ENCODE data around the gene PRR29. TPM values are rescaled to one million over a fixed set of nuclear protein-coding genes. Genes with fewer than 3 reads are reported as not detected.

The PRR29 gene
- total and polyA plus RNA-seq, 2 donors (not counting 1 experiment from before 2014, with no cell fraction given), result 0.02 to 0.17 TPM

DNA sequence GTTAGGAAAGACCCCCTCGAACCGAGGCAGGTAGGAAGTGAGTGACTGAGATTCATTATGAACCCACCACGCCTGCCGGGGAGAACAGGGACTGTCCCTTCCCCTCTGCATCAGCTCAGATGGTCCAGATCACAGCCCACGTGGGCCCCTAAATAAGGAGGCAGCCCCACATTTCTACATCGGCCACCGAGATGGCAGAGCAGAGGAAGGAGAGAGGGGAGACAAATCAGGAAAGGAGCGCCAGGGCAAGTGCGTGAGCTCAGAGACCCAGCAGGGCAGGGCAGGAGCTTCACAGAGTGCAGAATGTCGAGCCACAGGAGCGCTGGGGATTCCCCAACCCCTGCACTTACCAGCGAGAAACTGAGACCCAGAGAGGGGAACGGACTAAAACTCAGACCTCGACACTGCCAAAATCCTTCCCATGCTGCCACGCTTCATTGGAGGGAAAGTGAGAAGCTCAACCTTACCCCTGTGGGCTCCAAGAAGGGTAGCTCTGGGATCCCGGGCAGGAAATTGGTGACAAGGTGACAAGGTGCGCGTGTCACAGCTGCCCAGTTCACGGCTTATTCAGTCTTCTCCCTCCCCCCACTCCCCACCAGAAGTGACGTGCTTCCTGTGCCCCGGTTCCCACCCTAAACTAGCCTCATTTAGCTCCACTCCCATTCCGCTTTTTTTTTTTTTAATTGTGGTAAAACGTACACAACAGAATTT lies 22.1 kb downstream of the PRR29 start, which contains the start of gene ICAM2:
Gene ICAM2 (minus strand): TSS at position 578 of the 711 bp plus-strand sequence. CDS start 13,942 bp downstream, outside the sequence.
- Histone ChIP-seq H2AFZ (ENCODE audit: low read length) (peak within 1 kb of the TSS; percentile 72), H3K4me2 (ENCODE audit: extremely low read depth, insufficient read depth, low read length) (peak within 1 kb of the TSS; percentile 45), H3K27ac (ENCODE audit: insufficient read depth, low read length) (no peak within 1 kb of the TSS), H3K9ac (ENCODE audit: insufficient read depth, low read length) (no peak within 1 kb of the TSS), H3K36me3 (ENCODE audit: control insufficient read depth, insufficient read depth, low read length) (no peaks in the 10 kb centered on the region), H3K4me3 (replicated peaks in 1 of 4; ENCODE audit: control extremely low read depth in 1 of 4, insufficient read depth in 1 of 4, low read depth in 3 of 4, low read length in 4 of 4) (peak within 1 kb of the TSS in 1 of 4 experiments; percentile 37), H3K4me1 (ENCODE audit: control insufficient read depth, extremely low read depth, insufficient read depth, low read length) (no peaks in the 10 kb centered on the region), H3K79me2 (ENCODE audit: control insufficient read depth, insufficient read depth, low read length) (no peaks in the 10 kb centered on the region), H3K9me3 (ENCODE audit: control insufficient read depth, insufficient read depth, low read depth, low read length) (no peaks in the 10 kb centered on the region), H4K20me1 (ENCODE audit: control insufficient read depth, extremely low read depth, insufficient read depth, low read length) (no peaks in the 10 kb centered on the region), H3K27me3 (ENCODE audit: control insufficient read depth, insufficient read depth, low read length) (no peaks in the 10 kb centered on the region)
- DNase-seq (ENCODE audit: low read depth in 2 of 2), result no peak
- no peak for TF ChIP-seq EZH2 (IDR thresholded peaks at IDR 0.05; ENCODE audit: low read length, missing control alignments)

- Histone ChIP-seq H4K20me1 (ENCODE audit: control insufficient read depth, extremely low read depth, insufficient read depth, low read length) (no peaks in the 10 kb centered on the region), H3K36me3 (ENCODE audit: control insufficient read depth, insufficient read depth, low read length) (no peaks in the 10 kb centered on the region), H3K4me3 (replicated peaks in 1 of 4; ENCODE audit: control extremely low read depth in 1 of 4, insufficient read depth in 1 of 4, low read depth in 3 of 4, low read length in 4 of 4) (no peak overlapping the region), H2AFZ (ENCODE audit: low read length) (no peak overlapping the region), H3K9ac (ENCODE audit: insufficient read depth, low read length) (no peak overlapping the region), H3K4me1 (ENCODE audit: control insufficient read depth, extremely low read depth, insufficient read depth, low read length) (no peaks in the 10 kb centered on the region), H3K27ac (ENCODE audit: insufficient read depth, low read length) (no peak overlapping the region), H3K4me2 (ENCODE audit: extremely low read depth, insufficient read depth, low read length) (no peak overlapping the region), H3K79me2 (ENCODE audit: control insufficient read depth, insufficient read depth, low read length) (no peaks in the 10 kb centered on the region), H3K9me3 (ENCODE audit: control insufficient read depth, insufficient read depth, low read depth, low read length) (no peaks in the 10 kb centered on the region), H3K27me3 (ENCODE audit: control insufficient read depth, insufficient read depth, low read length) (no peaks in the 10 kb centered on the region)
- TF ChIP-seq CTCF (conservative IDR thresholded peaks at IDR 0.05 in 1 of 2, IDR thresholded peaks at IDR 0.05 in 1 of 2; ENCODE audit: low read depth in 1 of 2, low read length in 2 of 2), result no peak
- no peak for TF ChIP-seq EZH2 (IDR thresholded peaks at IDR 0.05; ENCODE audit: low read length, missing control alignments)
- DNase-seq (ENCODE audit: low read depth in 2 of 2), result no peak
Measured at GRCh38 chr17:64022611-64023063, 24.5 kb downstream of the PRR29 start.

DNA sequence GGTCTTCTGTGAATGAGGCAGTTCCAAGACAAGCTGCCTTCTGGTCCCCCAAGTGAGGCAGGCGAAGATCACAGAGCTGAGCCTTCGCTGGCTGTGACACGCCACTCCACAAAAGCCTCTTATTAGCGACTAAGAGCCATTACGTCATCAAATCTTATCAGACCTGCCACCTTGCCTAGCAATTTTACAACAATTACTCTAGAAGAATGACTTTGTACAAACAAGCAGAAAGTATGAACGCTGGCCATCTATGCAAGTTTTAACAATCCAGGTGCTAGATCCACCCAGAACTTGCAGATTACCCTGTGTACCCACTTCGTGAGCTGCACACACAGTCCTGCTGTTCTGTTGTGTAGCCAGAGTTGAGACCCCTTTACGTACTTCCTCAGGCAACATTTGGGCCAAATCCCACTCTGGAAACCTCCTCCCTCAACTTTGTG lies 26.1 kb downstream of the PRR29 start:
- no peak for TF ChIP-seq EZH2 (IDR thresholded peaks at IDR 0.05; ENCODE audit: low read length, missing control alignments)
- TF ChIP-seq CTCF (conservative IDR thresholded peaks at IDR 0.05 in 1 of 2, IDR thresholded peaks at IDR 0.05 in 1 of 2; ENCODE audit: low read depth in 1 of 2, low read length in 2 of 2), result no peak

More for the DNA sequence above, 26.1 kb downstream of the PRR29 start:
- Histone ChIP-seq H3K79me2 (ENCODE audit: control insufficient read depth, insufficient read depth, low read length) (no peaks in the 10 kb centered on the region), H3K36me3 (ENCODE audit: control insufficient read depth, insufficient read depth, low read length) (no peaks in the 10 kb centered on the region), H4K20me1 (ENCODE audit: control insufficient read depth, extremely low read depth, insufficient read depth, low read length) (no peaks in the 10 kb centered on the region), H3K27me3 (ENCODE audit: control insufficient read depth, insufficient read depth, low read length) (no peaks in the 10 kb centered on the region), H3K9me3 (ENCODE audit: control insufficient read depth, insufficient read depth, low read depth, low read length) (no peaks in the 10 kb centered on the region), H3K4me1 (ENCODE audit: control insufficient read depth, extremely low read depth, insufficient read depth, low read length) (no peaks in the 10 kb centered on the region), H2AFZ (ENCODE audit: low read length) (no peak overlapping the region), H3K27ac (ENCODE audit: insufficient read depth, low read length) (no peak overlapping the region), H3K9ac (ENCODE audit: insufficient read depth, low read length) (no peak overlapping the region), H3K4me2 (ENCODE audit: extremely low read depth, insufficient read depth, low read length) (no peak overlapping the region), H3K4me3 (replicated peaks in 1 of 4; ENCODE audit: control extremely low read depth in 1 of 4, insufficient read depth in 1 of 4, low read depth in 3 of 4, low read length in 4 of 4) (no peak overlapping the region)
- DNase-seq (ENCODE audit: low read depth in 2 of 2), result no peak

Measured in fibroblast of lung (primary cell).